Activated T-cell treated with anti-CD3 and anti-CD28 coated beads for 48 hours (primary cell): ENCODE measurements around the gene DLGAP3.

Experiments
- DNase-seq: peaks from one replicate; pipeline ENCODE4 v3.0.0-alpha.2; 2020; ENCODE audit warnings: low read depth

DLGAP3 gene

DNA sequence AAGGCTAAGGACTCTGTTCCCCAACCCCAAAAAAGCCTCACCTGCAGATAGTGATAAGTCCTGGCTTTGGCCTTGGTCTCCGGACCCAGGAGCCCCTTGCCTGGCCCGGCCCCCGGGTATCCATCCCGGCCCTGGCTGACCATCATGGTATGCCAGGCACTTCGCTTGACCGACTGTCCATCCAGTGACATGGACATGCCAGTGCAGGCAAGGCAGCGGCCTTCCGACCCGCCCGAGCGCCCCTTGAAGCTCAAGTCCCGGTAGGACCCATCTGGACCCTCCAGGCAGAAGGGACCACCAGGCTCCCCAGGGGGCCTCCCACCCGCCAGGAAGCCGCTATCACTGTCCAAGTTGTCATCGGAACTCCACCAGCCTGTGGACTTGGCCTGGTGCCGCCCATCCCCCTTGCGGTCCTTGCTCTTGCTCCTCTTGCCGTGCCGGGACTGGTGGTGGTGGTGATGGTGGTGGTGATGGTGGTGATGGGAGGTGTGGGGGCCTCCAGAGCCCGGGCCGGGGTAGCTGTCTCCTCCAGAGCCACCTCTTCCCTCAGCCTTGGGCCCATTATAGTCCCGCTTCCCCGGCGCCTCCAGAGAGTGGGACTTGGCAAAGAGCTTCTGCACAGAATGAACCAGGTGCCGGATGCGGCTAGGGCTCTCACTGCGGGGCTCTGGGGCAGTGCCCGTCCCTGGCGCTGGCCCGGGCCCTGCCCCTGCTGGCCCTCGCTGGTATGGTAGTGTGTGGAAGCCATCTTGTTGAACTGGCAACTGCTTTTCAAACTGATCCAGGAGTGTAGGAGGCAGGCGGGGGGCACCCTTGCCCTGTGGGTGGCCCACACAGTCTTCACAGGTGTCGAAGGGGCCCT, 25.0 kb downstream of the DLGAP3 start:
- DNase-seq = no peak

DNA sequence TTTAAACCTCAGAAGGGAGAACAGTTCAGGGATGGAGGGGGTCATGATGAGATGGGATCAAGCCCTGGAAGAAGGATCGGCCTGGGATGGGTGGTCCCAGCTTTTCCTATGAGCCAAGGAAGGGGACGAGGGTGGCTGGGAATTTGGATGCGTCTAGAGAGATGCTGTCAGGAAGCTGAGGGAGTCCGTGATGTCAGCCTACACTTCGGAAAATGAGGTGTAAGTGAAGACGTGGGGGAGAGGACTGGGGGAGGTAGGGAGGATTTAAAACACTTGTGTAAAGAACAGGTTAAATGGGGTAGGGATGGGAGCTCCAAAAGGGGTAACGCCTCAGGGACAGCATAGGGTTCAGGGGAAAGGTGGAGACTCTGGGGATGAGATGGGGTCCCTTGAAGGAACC, 27.5 kb downstream of the DLGAP3 start:
- DNase-seq = no peak

DNA sequence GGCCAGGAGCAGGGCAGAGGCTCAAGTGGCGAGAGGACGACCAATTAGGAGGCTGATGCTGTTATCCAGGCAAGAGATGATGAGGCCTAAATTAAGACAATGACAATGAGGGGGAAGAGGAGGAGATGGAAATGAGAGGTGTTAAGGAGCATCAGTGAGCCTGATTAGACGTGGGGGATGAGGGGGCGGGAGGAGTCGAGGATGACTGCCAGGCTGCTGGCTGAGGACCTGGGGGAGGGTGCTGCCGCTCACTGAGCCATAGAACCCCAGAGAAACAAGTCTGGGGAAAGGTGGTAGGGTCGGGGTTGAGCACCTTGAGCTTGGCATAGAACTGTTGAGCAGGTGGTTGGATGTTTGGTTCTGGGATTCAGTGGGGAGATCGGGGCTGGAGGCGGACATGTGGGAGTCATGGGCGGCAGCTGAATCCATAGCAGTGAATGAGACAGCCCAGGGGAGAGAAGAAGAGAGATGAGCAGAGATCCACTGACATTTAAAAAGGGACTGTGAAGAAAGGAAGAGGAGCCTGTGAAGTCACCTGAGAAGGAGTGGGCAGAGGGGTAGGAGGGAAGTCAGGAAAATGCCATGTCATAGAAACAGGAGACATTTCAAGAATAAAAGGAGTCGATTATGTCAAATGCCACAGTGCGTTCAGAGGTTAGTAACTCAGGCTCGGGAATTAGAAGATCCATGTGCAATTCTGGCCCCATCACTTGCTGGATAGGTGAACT, 28.5 kb downstream of the DLGAP3 start:
- no peak for DNase-seq

DNA sequence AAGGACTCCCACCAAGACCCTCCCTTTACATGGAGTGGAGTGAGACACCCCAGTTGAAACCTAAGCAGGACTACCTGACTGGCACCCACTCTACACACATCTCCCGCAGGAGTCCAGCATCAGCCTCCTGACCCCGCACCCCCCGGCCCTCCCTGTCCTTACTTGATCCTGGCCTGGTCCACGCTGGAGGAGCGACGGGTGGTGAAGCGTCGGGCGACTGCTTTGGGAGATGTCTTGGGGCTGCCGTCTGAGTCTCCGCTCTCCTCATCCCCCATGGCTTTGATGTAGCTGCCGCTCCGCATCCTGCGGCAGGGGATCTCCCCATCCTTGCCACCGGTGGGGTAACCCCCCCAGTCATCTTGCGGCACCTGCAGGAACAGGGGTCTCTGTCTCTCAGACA, 29.5 kb downstream of the DLGAP3 start:
- no peak for DNase-seq

DNA sequence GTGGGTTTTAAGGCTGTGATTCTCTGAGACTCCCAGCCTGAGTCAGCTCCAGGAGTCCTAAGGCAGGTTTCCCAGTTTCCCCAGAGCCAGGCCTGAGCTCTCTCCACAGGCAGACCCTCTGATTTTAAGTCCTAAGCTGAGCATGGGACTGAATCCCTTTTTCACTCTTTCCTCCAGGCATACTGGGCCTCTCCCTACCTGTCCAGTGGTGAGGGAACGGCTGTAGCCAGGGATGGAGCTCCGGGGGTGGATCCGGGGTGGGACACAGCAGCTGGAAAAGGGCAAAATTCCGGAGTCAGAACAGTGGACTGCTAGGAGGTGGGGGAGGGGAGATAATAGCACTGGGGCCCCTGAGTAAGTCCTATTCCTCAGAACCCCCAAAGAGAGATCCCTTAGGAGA, 30.0 kb downstream of the DLGAP3 start:
- no peak for DNase-seq

DNA sequence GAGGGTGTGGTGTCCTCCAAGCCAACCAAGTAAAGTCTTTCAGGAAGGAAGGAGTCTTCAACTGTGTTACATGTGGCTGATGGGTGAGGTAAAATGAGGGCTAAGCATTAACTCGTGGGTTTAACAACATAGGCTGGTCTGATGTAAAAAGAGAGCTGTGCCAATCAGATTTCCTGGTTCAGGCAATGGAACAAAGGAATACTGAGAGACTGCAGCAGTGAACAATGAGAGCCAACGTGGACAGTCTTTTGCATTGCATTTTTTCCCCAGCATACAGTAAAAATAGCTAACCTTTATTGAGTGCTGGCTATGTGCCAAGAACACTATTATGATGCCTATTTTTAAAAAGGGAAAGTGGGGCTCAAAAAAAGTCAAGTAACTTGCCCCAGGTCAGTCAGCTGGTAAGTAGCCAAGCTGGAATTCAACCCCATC, 31.1 kb downstream of the DLGAP3 start:
- no peak for DNase-seq

DNA sequence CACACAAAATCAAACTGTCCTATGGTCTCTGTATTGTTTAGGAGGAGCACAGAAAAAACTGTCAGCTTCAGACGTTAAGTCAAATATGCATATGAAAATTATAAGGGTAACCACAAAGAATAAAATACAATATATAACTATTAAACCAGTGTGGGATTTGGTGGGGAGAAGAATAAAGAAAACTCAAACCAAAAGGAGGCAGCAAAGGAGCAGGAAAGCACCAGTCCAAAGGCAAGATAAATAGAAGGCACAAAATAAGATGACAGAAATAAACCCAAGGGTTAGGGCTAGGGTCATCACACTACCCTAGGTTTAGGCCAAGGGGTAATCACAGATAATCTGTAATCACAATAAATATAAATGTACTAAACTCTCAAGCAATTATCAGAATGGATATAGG, 32.8 kb downstream of the DLGAP3 start:
- DNase-seq = no peak

DNA sequence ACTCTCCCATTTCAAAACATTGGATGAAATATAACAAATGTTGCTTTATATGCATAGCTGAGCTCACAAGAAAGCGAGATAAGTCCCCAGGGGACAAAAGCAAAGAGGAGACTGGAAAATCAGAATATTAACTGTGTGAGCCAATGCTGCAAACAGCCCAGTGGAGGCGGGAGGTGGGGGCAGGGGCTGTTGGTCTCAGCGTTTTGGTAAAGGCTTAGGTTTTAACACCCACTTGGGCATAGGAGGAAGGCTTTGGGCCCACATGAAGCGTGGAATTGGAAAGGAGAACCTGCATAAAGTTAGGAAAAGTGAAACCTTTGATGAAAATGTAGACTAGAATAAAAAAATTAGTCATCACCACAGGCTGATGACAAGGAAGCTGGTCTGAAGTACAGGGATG, 39.7 kb downstream of the DLGAP3 start:
- no peak for DNase-seq

DNA sequence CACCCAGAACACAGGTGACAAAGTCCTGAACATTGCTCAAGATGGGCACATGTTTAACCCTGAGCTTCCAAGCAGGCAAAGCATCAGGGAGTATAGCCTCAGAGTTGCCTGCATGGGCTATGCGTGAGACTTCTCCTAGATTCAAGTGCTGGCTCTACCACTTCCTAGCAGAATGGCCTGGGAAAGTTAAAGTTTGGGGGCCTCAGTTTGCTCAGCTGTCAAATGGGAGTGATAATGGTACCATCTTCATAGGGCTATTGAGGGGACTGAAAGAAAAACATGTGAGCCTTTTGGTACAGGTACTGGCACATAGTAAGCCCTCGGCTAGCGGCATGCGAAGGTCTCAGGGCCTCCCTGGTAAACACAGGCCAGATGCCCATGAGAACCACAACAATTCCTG, 41.9 kb downstream of the DLGAP3 start:
- no peak for DNase-seq

DNA sequence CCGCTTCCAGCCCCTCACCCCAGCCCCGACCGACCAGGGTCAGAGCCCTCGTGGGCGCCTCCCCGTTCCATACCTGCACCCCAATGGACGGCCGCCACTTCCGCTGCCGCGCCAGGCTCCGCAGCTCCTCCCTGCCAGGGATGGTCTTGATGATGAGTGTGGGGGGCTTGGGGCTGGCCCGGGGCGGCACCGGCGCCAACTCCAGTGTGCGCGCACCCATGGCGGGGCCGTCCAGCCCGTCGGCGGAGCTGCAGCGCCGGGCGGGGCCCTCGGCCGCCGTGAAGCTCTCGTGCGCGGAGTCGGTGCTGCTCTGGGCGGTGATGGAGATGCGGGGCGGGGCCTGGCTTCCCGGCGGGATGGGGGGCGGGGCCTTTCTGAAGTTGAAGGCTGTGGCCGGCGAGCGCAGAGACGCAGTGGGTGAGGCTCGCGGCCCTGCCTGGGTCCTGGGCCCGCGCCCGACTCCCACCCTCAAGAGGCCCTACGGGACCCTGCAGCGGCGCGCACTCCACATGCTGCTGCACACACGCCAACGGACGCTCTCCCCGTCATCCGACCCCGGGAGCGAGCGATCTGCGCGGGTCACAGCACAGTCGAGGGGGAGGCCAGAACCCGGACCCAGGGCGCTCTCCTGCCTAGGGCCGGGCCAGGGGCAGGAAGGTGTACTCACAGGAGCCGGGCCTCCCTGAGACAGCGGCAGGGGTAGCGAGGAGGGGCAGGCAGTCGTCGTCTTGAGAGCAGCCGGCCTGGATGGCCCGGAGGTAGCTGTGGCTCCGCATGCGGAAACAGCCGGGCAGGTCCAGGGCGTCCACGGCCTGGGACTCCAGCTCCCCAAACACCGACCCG, 43.8 kb downstream of the DLGAP3 start:
- DNase-seq = peak; percentile 65

DNA sequence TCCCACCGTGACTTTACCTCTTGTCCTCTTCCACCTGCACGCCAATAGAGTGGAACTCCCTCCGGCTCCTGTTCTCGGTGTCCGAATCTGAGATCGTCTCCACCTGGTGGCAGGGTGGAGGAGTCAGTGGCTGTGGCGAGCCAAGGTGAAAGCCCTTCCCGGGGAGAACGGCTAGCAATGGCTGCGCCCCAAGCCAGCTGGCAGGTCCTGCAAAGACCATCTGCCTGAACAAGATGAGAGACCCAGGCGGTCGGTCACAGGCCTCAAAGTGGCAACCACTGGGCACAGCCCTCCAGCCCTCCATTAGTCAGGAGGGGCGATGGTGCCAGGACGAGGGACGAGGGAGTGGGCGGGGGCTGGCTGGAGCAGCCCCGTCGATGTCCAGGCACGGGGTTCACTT, 44.5 kb downstream of the DLGAP3 start:
- no peak for DNase-seq

DNA sequence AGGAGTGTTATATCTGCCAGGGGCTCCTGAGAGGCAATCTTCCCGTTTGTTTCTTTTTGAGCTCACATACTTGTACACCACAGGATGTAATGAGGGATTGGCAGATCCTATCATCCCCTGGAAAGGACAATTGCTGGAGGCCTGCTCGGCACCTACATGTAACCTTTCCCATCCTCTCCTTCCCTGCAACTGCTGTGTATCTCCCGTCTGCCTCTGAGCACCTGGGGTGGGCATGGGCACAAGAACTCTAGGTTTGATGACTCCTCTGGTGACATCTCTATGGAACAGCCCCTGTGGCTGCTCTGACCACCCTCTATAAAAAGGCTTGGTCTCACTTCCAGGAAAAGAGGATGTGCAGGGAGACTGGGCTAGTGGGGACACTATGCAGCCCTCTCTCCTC, 44.9 kb downstream of the DLGAP3 start:
- no peak for DNase-seq

DNA sequence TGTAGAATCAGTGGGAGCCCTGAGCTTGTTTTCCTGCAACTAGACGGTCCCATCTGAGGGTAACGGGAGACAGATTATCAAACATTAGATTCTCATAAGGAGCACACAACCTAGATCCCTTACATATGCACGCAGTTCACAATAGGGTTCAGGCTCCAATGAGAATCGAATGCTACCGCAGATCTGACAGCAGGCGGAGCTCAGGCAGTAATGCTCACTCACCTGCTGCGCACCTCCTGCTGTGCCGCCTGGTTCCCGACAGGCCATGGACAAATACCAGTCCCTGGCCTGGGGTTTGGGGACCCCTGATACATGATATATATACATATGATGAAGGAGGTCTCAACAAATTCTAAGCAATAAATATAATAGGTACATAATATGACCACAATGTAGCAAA, 50.2 kb downstream of the DLGAP3 start:
- no peak for DNase-seq

DNA sequence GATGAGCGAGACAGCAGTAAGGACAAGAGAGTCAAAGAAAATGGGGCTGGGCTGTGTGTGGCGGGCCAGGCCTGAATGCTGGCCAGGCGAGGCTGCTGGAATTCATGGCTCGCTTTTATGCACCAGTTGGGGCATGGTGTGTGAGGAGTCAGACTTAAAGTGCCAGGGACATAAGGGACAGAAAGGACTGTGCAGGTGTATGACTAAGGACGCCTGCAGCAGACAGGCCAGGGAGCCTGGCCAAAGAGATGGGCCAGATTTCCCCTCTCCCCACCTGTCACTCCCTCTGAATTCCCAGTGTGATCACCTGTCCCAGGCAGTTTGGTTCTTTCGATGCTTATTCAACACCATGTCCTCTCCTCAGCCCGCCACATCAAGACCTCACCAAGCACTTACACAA, 53.0 kb downstream of the DLGAP3 start:
- DNase-seq = no peak

DNA sequence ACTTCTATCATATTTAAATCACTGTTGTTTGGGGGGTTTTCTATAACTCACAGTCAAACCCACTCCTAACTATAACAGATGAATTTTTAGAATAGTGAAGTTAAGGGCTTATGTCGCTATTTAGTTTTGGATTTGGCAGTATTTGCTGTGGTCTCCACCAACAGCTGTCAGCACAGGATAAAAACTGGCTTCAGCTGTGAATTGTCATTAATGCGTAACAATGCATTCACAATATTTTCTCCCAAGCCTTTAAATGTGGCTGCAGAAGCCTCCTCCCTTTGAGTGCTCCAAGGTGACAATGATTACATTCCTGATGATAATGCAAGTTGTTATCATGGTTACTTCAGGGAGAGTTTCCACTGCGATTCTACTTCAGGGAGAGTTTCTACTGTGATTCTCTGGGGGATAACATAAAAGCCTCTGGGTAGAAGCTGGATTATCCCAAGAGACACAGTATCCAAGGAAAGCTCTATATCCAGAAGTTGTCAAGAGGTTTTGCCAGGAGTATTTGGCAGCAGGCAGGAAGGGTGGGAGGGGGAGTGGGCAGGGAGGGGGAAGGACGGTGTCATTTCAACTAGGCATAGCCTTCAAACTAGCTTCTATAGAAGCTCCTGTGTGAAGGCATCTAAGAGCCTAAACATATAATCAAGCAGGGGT, 55.0 kb downstream of the DLGAP3 start:
- DNase-seq = no peak

DNA sequence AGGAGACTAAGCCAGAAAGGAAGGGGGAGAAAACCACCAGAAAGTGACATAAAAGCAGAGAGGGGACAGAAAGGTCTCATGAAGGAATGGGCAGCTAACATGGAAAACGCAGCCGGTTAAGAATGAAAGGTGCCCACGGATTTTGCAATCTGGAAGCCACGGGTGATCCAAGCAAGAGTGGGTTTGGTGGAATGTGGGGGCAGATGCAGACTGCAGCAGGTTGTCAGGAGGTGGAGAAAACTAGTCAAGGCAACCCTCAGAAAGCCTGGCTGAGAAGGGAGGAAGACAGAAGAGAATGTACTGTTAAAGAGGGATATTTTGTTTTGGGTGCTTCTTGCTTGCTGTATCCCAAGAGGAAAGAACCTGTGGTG, 57.3 kb downstream of the DLGAP3 start:
- DNase-seq = no peak

DNA sequence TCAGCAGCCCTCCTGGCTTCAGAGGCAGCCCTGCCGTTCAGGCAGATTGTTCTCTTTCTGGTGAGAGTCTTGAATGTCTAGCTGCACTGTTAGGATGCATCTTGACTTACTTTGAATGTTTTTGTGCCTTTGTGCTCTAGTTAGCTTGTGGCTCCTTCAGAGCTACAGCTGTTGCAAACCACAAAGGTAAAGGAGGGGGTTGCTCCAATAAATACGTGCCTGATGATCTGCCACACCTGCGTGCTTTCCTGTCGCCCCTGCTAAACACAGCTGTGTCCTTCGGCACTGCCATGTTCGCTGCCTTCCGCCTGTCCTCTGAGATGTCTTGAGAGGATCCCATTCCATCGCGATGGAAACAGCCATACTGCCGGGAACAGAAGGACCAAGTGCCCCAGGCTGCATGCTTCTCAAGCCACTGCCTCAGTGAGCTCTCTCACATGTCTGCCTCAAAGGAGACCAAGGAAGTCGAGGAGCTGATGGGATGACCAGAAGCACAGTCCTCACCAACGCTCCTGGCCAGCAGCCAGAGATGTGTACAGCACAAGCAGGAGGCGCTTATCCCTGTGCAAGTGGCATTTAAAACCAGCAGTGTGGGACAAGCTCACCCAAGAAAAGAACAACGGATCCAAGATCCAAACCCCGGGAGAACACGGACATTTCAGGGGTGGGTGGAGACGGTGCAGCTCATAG, 57.9 kb downstream of the DLGAP3 start:
- DNase-seq = no peak

DNA sequence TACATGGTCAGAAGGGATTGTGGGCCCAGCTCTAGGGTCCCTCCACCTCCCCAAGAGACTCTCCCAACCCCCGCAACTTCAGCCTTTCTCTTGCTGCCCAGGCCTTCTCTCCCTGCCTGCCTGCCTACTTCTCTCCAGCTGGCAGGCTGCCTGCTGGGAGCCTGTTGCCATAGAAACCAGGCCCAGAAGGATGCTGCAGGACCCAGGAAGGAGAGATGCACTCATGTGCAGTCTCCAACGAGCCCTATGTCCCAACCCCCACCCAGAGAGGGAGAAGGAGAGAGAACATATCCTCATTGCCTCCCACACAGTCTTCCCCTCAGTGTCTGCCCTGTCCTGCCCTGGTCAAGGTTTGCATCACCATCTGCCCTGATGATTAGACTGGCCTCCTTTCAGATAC, 59.1 kb downstream of the DLGAP3 start:
- DNase-seq = no peak

DNA sequence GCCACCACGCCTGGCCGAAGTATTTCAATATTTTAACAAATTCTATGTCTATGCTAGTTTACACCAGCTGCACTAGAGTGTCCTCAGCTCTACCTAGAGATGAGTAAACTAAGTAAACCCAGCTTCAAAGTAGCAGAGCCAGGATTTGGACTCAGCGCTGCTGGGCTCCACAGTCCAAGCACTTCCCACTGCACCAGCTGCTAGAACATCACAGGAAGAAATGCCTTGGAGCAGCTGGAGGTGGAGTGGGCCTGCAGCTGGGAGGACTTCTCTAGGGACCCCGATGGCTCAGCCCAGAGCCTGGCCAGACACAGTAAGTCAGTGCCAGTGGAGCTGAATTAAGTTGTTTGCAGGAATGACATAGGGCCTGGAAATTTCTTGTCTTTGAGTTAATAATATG, 59.7 kb downstream of the DLGAP3 start:
- no peak for DNase-seq

DNA sequence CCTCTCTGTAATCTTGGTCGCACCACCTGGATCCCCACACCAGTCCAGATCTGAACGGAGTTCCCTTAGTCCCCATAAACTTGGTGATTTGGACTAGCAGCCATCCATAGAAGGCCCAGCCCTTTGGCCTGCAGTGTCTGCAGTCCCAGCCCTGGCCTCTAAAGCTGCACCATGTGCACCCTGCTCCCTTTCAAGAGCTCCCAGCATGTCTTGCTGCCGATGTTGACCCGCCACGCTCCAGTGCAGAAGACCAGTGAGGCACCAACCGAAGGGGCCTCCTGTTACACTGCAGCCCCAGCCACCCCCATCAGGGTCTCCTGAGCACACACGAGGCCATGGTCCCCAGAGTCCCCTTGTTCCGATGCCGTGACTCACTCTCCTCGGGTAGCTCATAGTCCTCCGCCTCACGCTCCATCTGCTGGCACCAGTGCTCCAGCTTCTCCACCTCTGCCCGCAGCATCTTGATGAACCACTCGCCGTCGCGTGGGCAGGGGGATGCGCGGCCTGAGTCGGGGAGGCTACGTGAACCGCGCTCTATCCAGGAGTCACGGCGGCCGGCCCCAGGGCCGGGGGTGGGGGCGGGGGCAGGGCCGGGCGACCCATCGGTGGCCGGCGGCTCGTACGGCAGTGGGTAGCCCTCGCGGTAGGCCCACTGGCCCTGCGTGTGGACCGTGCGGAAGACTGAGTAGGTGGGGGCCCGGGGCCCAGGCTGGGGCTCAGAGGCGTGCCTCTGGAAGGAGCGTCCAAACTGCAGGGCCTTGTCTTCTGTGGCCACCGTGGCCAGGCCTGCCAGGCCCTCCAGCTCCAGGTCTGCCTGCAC, 61.0 kb downstream of the DLGAP3 start:
- no peak for DNase-seq

DNA sequence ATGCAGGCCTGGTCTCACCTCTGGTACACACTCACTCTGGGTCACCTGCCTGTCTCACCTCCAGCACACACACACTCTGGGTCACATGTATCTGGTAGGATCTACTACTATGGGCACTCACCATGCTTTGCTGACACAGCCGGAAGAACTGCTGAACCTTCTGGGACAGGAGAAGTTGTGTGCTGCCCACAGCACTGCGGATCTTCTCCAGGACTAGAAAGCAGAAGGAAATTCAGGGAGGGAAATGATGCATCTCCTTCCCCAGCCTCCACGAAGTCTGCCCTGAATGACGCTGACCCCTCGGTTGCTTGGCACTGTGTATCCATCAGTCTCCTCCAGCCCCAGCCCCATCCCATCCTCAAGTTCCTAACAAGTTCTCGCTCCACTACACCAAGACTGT, 62.0 kb downstream of the DLGAP3 start:
- DNase-seq = no peak
